HEK293 (cell line): ENCODE data around the gene NELFE.
A peak's percentile ranks its signal among the peaks of the same experiment; 100 is the strongest.

Source experiments
- GLI2 ChIP-seq: fragments of 450-650 bp; formaldehyde crosslinking; IDR thresholded peaks from 2 replicates; pipeline ENCODE4; 2017; ENCODE audit warnings: missing biosample characterization, missing genetic modification characterization, low read depth, borderline replicate concordance
- KLF16 ChIP-seq: fragments of 450-650 bp; formaldehyde crosslinking; IDR thresholded peaks from 2 replicates; pipeline ENCODE4 v1.5.1; 2017; ENCODE audit warnings: missing biosample characterization, missing genetic modification characterization
- KLF7 ChIP-seq: fragments of 450-650 bp; formaldehyde crosslinking; IDR thresholded peaks from 2 replicates; pipeline ENCODE4 v1.5.1; 2016; ENCODE audit warnings: missing biosample characterization, missing genetic modification characterization, borderline replicate concordance
- KLF9 ChIP-seq: fragments of 450-650 bp; formaldehyde crosslinking; IDR thresholded peaks from 2 replicates; pipeline ENCODE4 v1.5.1; 2016; ENCODE audit warnings: missing biosample characterization, missing genetic modification characterization, low read depth
- SCRT1 ChIP-seq: fragments of 450-650 bp; formaldehyde crosslinking; IDR thresholded peaks from 2 replicates; pipeline ENCODE4 v1.5.1; 2016; ENCODE audit warnings: missing biosample characterization, missing genetic modification characterization, borderline replicate concordance
- YY1 ChIP-seq: fragments of 450-650 bp; formaldehyde crosslinking; IDR thresholded peaks from 2 replicates; pipeline ENCODE4 v1.5.1; 2018; ENCODE audit warnings: missing biosample characterization, missing genetic modification characterization
- ZNF174 ChIP-seq: fragments of 450-650 bp; formaldehyde crosslinking; IDR thresholded peaks from 2 replicates; pipeline ENCODE4 v1.5.0; 2017; ENCODE audit warnings: missing biosample characterization, mild to moderate bottlenecking, missing genetic modification characterization
- ZNF184 ChIP-seq: fragments of 450-650 bp; IDR thresholded peaks from 2 replicates; pipeline ENCODE4 v1.5.1; 2018; ENCODE audit warnings: missing biosample characterization, mild to moderate bottlenecking, missing genetic modification characterization
- ZNF239 ChIP-seq: fragments of 450-650 bp; formaldehyde crosslinking; IDR thresholded peaks from 2 replicates; pipeline ENCODE4 v1.5.1; 2016; ENCODE audit warnings: missing biosample characterization, missing genetic modification characterization
- ZNF48 ChIP-seq: fragments of 450-650 bp; formaldehyde crosslinking; IDR thresholded peaks from 2 replicates; pipeline ENCODE4 v1.5.1; 2016; ENCODE audit warnings: missing biosample characterization, missing genetic modification characterization
- ZNF530 ChIP-seq: fragments of 450-650 bp; formaldehyde crosslinking; IDR thresholded peaks from 2 replicates; pipeline ENCODE4 v1.5.1; 2016; ENCODE audit warnings: low read depth, missing biosample characterization, missing genetic modification characterization
- ZNF558 ChIP-seq: fragments of 450-650 bp; formaldehyde crosslinking; IDR thresholded peaks from 2 replicates; pipeline ENCODE4 v1.5.1; 2016; ENCODE audit warnings: missing biosample characterization, missing genetic modification characterization
- ZNF621 ChIP-seq: fragments of 450-650 bp; formaldehyde crosslinking; IDR thresholded peaks from 2 replicates; pipeline ENCODE4 v1.5.1; 2017; ENCODE audit warnings: missing biosample characterization, missing genetic modification characterization
- ZNF677 ChIP-seq: fragments of 450-650 bp; IDR thresholded peaks from 2 replicates; pipeline ENCODE4 v1.5.0; 2018; ENCODE audit warnings: missing biosample characterization, mild to moderate bottlenecking, missing genetic modification characterization, moderate library complexity
- TF ChIP-seq, protein P1 (sequence below): sonication (generic); formaldehyde crosslinking; IDR thresholded peaks from 2 replicates; pipeline ENCODE4 v1.8.1; 2022; ENCODE audit warnings: mild to moderate bottlenecking, moderate library complexity, missing genetic modification reagents
- TF ChIP-seq, protein P2 (sequence below): fragments of 450-650 bp; formaldehyde crosslinking; conservative IDR thresholded peaks from 2 replicates; pipeline ENCODE4 v1.5.1; 2016; ENCODE audit warnings: low read depth, missing biosample characterization, missing genetic modification characterization
- TF ChIP-seq, protein P3 (sequence below): fragments of 450-650 bp; IDR thresholded peaks from 2 replicates; pipeline ENCODE4 v1.5.1; 2018; ENCODE audit warnings: missing biosample characterization, mild to moderate bottlenecking, missing genetic modification characterization
- TF ChIP-seq, protein P4 (sequence below): fragments of 450-650 bp; formaldehyde crosslinking; IDR thresholded peaks from 2 replicates; pipeline ENCODE4 v1.5.1; 2017; ENCODE audit warnings: missing biosample characterization, missing genetic modification characterization
- TF ChIP-seq, protein P5 (sequence below): fragments of 450-650 bp; formaldehyde crosslinking; IDR thresholded peaks from 2 replicates; pipeline ENCODE4 v1.5.1; 2016; ENCODE audit warnings: missing biosample characterization, missing genetic modification characterization
- TF ChIP-seq, protein P6 (sequence below): fragments of 450-650 bp; formaldehyde crosslinking; IDR thresholded peaks from 2 replicates; pipeline ENCODE4 v1.5.1; 2016; ENCODE audit warnings: missing biosample characterization, missing genetic modification characterization
- TF ChIP-seq, protein P7 (sequence below): fragments of 450-650 bp; formaldehyde crosslinking; IDR thresholded peaks from 2 replicates; pipeline ENCODE4; 2016; ENCODE audit warnings: missing biosample characterization, missing genetic modification characterization
- TF ChIP-seq, protein P8 (sequence below): fragments of 450-650 bp; formaldehyde crosslinking; IDR thresholded peaks from 2 replicates; pipeline ENCODE4 v1.5.1; 2016; ENCODE audit warnings: missing biosample characterization, missing genetic modification characterization
- TF ChIP-seq, protein P9 (sequence below): fragments of 450-650 bp; formaldehyde crosslinking; optimal IDR thresholded peaks from 2 replicates; pipeline ENCODE3; 2016; ENCODE audit warnings: missing biosample characterization, mild to moderate bottlenecking, missing genetic modification characterization

NELFE gene

DNA sequence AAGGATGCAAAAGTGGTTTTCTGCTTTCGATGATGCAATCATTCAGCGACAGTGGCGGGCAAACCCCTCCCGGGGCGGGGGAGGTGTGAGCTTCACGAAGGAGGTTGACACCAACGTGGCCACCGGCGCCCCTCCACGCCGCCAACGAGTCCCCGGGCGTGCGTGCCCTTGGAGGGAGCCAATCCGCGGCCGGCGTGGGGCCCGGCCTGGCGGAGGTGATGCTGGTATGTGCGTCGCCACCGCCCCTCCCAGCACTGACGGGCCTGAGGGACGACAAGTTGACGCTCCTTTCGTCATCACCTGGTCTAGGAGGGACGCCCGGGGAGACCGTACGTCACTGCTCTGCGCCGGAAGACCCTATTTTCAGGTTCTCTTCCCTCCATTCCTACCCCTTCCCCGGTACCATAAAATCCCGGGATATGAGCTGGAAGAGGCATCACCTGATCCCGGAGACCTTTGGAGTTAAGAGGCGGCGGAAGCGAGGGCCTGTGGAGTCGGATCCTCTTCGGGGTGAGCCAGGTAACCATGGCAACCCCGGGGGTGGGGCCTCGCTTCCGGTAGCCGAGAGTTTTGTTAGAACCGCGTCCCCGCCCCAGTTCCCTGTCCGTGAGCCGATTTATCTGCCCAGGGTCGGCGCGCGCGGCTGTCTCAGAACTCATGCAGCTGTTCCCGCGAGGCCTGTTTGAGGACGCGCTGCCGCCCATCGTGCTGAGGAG, 13.4 kb upstream of the NELFE start, which contains the start of gene DXO (continued):
- TF ChIP-seq SCRT1 (tag by site-specific recombination) (no peak), KLF7 (peak; percentile 81), KLF9 (tag by site-specific recombination) (peak; percentile 86), ZNF530 (tag by site-specific recombination) (no peak), ZNF239 (tag by site-specific recombination) (no peak), ZNF677 (no peak), ZNF184 (0 out of 2 replicates have a peak, but pooled peaks have one; percentile 22), ZNF558 (tag by site-specific recombination) (no peak), ZNF48 (tag by site-specific recombination) (no peak), ZNF174 (tag by site-specific recombination) (no peak), GLI2 (tag by site-specific recombination) (no peak), YY1 (tag by site-specific recombination) (peak; percentile 57; the same call in 1 of the 2 replicates), KLF16 (peak; percentile 90), ZNF621 (no peak)
- TF ChIP-seq, protein P1, sequence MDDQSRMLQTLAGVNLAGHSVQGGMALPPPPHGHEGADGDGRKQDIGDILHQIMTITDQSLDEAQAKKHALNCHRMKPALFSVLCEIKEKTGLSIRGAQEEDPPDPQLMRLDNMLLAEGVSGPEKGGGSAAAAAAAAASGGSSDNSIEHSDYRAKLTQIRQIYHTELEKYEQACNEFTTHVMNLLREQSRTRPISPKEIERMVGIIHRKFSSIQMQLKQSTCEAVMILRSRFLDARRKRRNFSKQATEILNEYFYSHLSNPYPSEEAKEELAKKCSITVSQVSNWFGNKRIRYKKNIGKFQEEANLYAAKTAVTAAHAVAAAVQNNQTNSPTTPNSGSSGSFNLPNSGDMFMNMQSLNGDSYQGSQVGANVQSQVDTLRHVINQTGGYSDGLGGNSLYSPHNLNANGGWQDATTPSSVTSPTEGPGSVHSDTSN (CRISPR knock-in tag) = no peak
- TF ChIP-seq, protein P2, sequence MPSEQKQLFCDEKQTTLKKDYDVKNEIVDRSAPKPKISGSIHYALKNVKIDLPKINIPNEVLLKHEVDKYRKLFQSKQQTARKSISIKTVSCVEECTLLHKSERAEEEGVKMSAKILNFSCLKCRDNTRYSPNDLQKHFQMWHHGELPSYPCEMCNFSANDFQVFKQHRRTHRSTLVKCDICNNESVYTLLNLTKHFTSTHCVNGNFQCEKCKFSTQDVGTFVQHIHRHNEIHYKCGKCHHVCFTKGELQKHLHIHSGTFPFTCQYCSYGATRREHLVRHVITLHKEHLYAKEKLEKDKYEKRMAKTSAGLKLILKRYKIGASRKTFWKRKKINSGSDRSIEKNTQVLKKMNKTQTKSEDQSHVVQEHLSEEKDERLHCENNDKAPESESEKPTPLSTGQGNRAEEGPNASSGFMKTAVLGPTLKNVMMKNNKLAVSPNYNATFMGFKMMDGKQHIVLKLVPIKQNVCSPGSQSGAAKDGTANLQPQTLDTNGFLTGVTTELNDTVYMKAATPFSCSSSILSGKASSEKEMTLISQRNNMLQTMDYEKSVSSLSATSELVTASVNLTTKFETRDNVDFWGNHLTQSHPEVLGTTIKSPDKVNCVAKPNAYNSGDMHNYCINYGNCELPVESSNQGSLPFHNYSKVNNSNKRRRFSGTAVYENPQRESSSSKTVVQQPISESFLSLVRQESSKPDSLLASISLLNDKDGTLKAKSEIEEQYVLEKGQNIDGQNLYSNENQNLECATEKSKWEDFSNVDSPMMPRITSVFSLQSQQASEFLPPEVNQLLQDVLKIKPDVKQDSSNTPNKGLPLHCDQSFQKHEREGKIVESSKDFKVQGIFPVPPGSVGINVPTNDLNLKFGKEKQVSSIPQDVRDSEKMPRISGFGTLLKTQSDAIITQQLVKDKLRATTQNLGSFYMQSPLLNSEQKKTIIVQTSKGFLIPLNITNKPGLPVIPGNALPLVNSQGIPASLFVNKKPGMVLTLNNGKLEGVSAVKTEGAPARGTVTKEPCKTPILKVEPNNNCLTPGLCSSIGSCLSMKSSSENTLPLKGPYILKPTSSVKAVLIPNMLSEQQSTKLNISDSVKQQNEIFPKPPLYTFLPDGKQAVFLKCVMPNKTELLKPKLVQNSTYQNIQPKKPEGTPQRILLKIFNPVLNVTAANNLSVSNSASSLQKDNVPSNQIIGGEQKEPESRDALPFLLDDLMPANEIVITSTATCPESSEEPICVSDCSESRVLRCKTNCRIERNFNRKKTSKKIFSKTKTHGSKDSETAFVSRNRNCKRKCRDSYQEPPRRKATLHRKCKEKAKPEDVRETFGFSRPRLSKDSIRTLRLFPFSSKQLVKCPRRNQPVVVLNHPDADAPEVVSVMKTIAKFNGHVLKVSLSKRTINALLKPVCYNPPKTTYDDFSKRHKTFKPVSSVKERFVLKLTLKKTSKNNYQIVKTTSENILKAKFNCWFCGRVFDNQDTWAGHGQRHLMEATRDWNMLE (tag by site-specific recombination) = peak; percentile 73
- TF ChIP-seq, protein P3, sequence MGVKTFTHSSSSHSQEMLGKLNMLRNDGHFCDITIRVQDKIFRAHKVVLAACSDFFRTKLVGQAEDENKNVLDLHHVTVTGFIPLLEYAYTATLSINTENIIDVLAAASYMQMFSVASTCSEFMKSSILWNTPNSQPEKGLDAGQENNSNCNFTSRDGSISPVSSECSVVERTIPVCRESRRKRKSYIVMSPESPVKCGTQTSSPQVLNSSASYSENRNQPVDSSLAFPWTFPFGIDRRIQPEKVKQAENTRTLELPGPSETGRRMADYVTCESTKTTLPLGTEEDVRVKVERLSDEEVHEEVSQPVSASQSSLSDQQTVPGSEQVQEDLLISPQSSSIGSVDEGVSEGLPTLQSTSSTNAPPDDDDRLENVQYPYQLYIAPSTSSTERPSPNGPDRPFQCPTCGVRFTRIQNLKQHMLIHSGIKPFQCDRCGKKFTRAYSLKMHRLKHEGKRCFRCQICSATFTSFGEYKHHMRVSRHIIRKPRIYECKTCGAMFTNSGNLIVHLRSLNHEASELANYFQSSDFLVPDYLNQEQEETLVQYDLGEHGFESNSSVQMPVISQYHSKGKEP (tag by site-specific recombination) = peak; percentile 18; the same call in 1 of the 2 replicates
- TF ChIP-seq, protein P4, sequence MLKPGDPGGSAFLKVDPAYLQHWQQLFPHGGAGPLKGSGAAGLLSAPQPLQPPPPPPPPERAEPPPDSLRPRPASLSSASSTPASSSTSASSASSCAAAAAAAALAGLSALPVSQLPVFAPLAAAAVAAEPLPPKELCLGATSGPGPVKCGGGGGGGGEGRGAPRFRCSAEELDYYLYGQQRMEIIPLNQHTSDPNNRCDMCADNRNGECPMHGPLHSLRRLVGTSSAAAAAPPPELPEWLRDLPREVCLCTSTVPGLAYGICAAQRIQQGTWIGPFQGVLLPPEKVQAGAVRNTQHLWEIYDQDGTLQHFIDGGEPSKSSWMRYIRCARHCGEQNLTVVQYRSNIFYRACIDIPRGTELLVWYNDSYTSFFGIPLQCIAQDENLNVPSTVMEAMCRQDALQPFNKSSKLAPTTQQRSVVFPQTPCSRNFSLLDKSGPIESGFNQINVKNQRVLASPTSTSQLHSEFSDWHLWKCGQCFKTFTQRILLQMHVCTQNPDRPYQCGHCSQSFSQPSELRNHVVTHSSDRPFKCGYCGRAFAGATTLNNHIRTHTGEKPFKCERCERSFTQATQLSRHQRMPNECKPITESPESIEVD (tag by site-specific recombination) = peak; percentile 95; the same call in 1 of the 2 replicates
- TF ChIP-seq, protein P5, sequence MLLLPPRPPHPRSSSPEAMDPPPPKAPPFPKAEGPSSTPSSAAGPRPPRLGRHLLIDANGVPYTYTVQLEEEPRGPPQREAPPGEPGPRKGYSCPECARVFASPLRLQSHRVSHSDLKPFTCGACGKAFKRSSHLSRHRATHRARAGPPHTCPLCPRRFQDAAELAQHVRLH (tag by site-specific recombination) = peak; percentile 95
- TF ChIP-seq, protein P6, sequence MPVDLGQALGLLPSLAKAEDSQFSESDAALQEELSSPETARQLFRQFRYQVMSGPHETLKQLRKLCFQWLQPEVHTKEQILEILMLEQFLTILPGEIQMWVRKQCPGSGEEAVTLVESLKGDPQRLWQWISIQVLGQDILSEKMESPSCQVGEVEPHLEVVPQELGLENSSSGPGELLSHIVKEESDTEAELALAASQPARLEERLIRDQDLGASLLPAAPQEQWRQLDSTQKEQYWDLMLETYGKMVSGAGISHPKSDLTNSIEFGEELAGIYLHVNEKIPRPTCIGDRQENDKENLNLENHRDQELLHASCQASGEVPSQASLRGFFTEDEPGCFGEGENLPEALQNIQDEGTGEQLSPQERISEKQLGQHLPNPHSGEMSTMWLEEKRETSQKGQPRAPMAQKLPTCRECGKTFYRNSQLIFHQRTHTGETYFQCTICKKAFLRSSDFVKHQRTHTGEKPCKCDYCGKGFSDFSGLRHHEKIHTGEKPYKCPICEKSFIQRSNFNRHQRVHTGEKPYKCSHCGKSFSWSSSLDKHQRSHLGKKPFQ (tag by site-specific recombination) = peak; percentile 94
- TF ChIP-seq, protein P7, sequence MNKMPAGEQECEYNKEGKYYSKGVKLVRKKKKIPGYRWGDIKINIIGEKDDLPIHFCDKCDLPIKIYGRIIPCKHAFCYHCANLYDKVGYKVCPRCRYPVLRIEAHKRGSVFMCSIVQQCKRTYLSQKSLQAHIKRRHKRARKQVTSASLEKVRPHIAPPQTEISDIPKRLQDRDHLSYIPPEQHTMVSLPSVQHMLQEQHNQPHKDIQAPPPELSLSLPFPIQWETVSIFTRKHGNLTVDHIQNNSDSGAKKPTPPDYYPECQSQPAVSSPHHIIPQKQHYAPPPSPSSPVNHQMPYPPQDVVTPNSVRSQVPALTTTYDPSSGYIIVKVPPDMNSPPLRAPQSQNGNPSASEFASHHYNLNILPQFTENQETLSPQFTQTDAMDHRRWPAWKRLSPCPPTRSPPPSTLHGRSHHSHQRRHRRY = no peak
- TF ChIP-seq, protein P8, sequence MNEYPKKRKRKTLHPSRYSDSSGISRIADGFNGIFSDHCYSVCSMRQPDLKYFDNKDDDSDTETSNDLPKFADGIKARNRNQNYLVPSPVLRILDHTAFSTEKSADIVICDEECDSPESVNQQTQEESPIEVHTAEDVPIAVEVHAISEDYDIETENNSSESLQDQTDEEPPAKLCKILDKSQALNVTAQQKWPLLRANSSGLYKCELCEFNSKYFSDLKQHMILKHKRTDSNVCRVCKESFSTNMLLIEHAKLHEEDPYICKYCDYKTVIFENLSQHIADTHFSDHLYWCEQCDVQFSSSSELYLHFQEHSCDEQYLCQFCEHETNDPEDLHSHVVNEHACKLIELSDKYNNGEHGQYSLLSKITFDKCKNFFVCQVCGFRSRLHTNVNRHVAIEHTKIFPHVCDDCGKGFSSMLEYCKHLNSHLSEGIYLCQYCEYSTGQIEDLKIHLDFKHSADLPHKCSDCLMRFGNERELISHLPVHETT (tag by site-specific recombination) = peak; percentile 97
- TF ChIP-seq, protein P9, sequence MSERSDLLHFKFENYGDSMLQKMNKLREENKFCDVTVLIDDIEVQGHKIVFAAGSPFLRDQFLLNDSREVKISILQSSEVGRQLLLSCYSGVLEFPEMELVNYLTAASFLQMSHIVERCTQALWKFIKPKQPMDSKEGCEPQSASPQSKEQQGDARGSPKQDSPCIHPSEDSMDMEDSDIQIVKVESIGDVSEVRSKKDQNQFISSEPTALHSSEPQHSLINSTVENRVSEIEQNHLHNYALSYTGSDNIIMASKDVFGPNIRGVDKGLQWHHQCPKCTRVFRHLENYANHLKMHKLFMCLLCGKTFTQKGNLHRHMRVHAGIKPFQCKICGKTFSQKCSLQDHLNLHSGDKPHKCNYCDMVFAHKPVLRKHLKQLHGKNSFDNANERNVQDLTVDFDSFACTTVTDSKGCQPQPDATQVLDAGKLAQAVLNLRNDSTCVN = peak; percentile 88
